HG03045 (cell line): ENCODE results near the gene WIPF1.

Experiments used
- ATAC-seq: cut with Tn5 transposase; IDR thresholded peaks from one replicate; pipeline ENCODE4 v1.9.1; 2021; ENCODE audit warnings: mild to moderate bottlenecking, moderate library complexity; ENCODE audit not compliant: unreplicated experiment

The WIPF1 gene

DNA sequence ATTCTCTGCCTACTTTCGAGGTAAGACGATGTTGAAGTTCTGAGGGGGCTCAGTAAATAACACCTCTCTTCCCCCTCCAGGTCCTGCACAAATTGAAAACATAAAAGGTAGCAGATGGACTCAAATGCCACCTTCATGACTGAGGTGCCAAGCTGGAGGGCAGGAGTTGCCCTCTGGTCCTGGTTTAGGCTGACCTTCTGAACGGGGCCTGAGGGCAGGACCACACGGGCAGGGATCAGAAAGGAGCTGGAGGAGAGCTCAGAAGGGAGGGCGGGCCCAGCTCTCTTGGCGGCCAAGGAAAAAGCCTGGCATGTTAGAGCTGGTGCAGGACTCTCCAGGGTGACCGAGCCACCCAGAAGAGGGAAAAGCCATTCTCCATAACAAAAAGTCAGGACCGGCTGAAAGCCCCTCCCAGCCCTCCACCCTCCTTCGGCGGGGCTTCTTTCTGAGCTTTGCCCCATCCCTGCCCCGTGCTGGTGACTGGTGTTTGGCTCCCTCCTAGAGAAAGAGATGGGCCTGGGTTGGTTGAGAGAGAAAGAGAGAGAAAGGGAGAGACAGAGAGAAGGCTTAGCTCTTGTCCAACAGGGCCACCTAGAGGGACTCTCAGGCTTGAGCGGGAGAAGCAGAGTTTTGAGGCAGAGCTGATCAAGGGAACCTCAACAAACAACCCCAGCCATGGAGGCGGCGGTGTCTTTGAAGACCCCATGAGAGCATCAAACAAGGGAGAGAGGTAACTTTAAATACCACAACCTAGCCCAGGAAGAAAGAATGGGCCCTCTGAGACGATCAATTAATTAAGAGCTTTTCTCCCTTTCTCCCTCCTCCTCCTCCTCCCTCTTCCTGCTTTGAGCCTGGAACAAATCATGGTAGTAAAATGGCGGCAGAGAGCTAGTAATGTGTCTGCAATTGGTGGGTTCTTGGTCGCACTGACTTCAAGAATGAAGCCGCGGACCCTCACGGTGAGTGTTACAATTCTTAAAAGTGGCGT is 50.8 kb downstream of the WIPF1 start:
- ATAC-seq: no peak

DNA sequence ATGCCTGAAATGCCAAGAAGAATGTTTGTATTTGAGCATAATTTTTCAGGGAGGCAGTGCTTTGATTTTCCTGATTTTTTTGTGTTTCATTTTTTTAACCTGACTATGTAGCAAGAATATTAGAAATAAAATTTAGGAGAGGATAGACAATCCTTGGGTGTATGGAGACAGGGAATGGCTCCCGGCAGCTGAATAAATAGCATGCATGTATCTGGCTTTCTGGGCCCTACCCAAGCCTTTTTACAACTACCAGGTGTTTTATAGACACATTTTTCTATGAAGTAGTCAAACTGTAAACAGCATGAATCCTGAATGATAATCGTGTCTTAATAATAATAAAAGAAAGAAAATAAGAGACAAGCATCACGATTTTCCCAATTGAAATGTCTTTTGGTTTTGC is 52.4 kb downstream of the WIPF1 start:
- ATAC-seq: no peak

DNA sequence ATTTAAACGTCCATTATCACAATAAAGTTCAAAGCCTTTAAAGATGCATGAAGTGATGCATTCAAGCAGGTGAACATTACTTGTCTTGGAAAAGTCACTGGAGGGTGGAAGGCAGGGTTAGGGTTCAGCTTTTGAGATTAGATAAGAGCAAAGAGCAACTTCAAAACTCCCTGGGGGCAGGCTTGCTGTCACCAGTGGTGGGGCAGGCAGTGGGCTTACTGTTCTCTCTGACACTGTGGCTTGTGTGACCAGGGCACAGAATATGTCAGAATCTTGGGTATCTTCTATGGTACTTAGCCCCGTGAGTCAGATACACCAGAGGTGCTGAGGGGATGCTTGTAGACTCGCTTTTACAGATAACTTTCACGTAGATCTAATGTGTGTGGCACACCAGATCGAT is 52.8 kb downstream of the WIPF1 start:
- ATAC-seq: no peak

DNA sequence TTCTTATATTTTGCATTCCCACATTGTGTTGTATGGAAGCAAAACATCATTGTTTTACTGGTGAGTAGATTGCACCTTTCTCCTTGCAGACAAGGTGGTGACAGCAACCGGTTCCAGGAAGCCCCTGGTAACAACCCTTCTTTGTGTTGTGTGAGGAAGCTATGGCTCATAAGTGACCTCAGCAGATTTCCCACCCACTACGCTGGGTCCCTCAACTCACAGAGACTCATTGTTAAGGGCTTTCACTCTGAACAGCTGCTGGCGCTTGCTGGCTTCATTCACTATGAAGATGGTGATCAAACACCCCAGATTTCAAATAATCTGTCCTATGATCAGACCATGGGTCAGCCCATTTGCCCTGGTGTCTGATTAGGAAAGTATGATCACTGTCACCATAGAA is 53.4 kb downstream of the WIPF1 start:
- no peak for ATAC-seq

- ATAC-seq: no peak
Measured at GRCh38 chr2:174540893-174541292, 56.7 kb downstream of the WIPF1 start.

- ATAC-seq: no peak
Measured at GRCh38 chr2:174535757-174536703, 61.6 kb downstream of the WIPF1 start.

GRCh38 chr2:174535083-174535482 is 62.5 kb downstream of the WIPF1 start:
- no peak for ATAC-seq

- ATAC-seq: no peak
Measured at GRCh38 chr2:174529916-174530315, 67.7 kb downstream of the WIPF1 start.

DNA sequence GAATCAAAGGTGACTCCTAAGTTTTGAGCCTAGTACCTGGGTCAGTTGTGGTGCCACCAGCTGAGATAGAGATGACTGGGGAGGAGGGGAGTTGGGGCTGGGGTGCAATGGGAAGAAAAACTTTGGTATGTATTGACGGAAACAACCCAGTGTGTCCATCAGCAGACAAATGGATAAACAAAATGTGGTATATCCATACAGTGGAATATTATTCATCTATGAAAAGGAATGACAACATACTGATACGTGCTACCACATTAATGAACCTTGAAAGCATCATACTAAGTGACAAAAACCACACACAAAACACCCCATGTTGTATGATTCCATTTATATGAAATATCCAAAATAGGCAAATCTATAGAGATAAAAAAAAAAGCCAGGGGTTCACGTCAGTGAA is 69.6 kb downstream of the WIPF1 start:
- ATAC-seq: no peak

DNA sequence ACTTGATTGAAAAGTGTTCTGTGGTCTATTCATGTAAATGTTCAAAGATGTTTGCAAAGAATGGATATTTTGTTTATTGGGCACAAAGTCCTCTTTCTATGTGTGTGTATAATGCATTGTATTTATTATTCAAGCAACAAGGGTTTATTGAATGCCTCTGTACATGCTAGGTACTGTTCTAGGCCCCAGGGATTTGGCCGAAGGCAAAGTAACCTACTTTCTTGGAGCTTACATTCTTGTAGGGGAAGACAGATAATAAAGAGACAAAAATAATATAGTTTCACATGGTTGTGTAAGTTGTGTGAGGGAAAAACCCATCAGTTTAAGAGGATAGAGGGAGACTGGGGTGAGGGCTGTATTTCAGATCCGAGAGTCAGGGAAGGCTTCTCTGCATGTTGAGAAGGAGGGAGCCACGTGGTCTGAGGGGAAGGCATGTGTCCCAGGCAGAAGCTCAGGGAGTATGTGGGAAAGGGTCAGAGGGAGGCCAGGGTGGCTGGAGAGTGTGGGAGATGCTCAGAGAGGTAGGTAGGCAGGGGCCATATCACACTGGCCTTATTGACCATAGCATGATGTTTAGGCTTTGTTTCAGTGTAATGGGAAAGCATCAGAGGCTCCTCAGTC is 70.4 kb downstream of the WIPF1 start:
- ATAC-seq: no peak

GRCh38 chr2:174524527-174524926 is 73.1 kb downstream of the WIPF1 start:
- ATAC-seq: no peak

DNA sequence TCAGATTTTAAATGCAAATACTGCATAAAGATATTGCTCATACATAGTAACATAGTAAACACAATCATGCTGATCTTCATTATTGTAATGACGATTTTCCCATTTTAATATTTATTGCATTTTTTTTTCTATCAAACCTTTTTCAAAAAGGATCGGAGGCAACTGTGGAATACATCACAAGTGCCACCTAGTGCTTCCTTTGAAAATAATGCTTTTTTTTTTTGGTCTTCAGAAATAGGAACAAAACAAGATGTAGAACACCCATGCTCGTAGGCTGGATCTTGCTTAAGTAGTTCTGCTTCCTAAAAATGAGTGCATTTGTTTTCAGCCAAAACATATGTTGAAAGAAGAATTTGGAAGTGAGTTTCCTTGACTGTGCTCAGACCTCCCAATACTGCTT is 75.1 kb downstream of the WIPF1 start:
- no peak for ATAC-seq

DNA sequence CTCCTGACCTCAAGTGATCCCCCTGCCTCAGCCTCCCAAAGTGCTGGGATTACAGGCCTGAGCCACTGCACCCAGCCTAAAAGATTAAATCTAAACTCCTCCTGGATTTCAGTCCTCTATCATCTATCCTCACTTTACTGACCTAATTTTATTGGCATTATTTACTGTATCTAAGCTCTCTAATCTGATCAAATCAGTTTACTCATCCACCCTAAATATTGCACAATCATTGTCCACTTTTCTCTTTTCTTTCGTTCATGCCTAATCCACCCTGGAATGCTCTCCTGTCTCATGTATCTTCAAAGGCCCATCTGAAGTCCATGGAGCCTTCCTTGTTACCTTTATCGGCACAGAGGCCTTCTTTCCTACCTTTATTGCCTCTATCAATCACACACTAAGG is 79.2 kb downstream of the WIPF1 start:
- ATAC-seq: no peak

DNA sequence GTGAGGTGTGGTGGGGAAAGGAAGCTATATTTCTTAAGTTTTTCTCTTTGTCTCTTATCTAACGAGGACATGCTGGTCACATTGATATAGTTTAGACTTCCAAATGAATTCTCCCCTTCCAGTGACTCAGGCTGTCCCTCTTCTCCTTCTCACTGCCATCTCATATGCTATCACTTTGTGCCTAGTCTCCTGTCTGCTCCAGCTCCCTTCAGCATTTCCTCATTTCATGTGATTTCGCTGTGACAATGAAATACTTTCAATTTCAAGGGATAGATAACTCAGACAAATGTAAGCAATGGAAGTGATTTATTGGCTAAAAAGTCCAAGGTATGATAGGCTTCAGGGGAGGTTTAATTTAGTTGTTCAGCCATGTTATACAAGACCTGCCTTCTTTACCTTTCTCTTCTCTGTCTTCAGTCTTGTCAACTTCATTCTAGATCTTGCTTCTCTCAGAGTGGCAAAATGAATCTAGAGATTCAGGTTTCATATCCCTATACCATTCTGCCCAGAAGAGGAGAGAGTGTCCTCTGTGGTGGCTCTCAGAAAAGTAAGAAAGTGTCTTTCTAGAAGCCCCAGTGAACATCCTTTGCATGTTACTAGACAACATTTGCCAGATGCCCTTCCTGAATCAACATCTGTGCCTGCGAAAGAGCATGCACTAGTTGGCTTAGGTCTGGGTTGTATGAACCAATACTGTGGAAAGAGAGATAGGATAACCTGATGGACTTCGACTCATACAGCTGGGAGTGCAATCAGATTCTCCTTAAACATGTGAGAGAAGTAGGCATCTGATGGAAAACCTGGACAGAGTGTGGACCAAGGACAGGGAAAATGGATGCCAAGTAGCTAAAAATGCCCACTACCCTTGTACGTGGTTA is 80.9 kb downstream of the WIPF1 start:
- no peak for ATAC-seq

GRCh38 chr2:174512345-174512744 is 85.3 kb downstream of the WIPF1 start:
- ATAC-seq: no peak

DNA sequence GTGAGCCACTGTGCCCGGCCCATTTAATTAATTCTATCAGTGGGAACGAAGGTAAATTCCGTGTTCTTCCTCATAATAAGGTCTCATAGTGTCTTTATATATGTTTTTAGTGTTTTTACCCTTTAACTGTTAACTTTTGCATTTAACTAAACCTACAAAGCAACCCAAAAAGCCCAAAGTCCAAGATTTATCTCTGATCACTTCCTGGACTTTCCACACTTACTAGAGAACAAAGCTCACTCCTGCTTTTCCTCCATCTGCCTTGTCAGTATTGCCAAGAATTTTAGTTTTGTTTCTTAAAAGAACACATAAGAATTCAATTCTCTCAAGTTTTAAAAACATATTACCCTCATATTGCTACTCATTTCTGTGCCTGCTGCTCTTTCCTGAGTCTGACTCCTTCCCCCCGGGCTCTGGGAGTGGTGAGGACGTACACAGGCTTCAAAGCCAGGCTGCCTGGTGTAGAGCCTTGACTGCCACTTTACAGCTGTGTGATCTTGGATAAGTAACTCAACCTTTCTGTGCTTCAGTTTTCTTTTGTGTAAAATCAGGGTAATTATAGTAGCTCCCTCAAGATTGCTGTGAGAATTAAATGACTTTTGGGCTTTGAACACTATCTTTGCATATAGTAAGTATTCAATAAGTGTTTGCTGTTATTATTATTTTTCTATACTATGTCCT is 85.9 kb downstream of the WIPF1 start:
- ATAC-seq: no peak

GRCh38 chr2:174510583-174511189 is 86.9 kb downstream of the WIPF1 start:
- no peak for ATAC-seq
